HUES6 (cell line): ENCODE data around the gene ODF4.
"Not testable (repeated sequence)": the region's sequence is repeated elsewhere in the genome, so short reads cannot be mapped to it uniquely, and the experiment has no call there.

Source experiments
- H3K27ac ChIP-seq: 2 replicates; pipeline ENCODE4 v1.7.0; 2013; ENCODE audit warnings: low read depth, mild to moderate bottlenecking, low read length, inconsistent platforms
- H3K27me3 ChIP-seq: 2 replicates; pipeline ENCODE4 v1.6.1; 2013; ENCODE audit warnings: low read length; ENCODE audit not compliant: control insufficient read depth, insufficient read depth
- H3K36me3 ChIP-seq: 2 replicates; pipeline ENCODE4 v1.6.1; 2013; ENCODE audit warnings: low read length; ENCODE audit not compliant: control insufficient read depth, insufficient read depth
- H3K4me1 ChIP-seq: 2 replicates; pipeline ENCODE4 v1.6.1; 2013; ENCODE audit warnings: low read length; ENCODE audit not compliant: control insufficient read depth, insufficient read depth
- H3K4me3 ChIP-seq: 2 replicates; pipeline ENCODE4 v1.5.1; 2013; ENCODE audit warnings: low read depth, low read length
- H3K9ac ChIP-seq: one replicate; pipeline ENCODE4 v1.6.1; 2013; ENCODE audit warnings: mild to moderate bottlenecking, low read length
- H3K9me3 ChIP-seq: 2 replicates; pipeline ENCODE4 v1.6.1; 2013; ENCODE audit warnings: low read depth, low read length; ENCODE audit not compliant: control insufficient read depth, insufficient read depth

The ODF4 gene

DNA sequence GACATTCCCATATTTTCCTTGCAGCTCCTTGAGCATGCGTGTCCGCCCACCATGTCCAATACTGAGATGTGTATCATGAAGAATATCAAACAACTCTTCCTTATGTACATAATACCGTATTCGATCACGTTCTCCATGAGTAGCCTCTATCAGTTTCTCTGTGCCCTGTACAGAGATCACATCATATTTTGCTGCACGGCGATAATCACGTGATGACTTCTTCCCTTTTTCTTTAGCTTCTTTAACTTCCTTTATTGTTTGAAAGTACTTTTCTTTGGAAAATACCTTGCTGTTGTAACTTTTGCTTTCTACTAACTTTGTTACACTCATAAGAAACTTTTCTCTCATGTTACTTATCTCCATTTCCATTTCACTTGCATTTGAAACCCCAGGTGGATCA is 30.3 kb downstream of the ODF4 start:
- H3K9me3 ChIP-seq, result no peaks in the 10 kb centered on the region
- H3K9ac ChIP-seq, result no peak overlapping the region
- peaks cover 31% of the 10 kb centered on the region for H3K36me3 ChIP-seq
- no peaks in the 10 kb centered on the region for H3K4me1 ChIP-seq
- no peak overlapping the region for H3K27ac ChIP-seq
- H3K4me3 ChIP-seq, result no peak overlapping the region
- H3K27me3 ChIP-seq, result no peaks in the 10 kb centered on the region

- Histone ChIP-seq H3K9ac (no peak overlapping the region), H3K9me3 (no peaks in the 10 kb centered on the region), H3K27ac (no peak overlapping the region), H3K36me3 (peaks cover 32% of the 10 kb centered on the region), H3K27me3 (no peaks in the 10 kb centered on the region), H3K4me3 (no peak overlapping the region), H3K4me1 (peaks cover 9% of the 10 kb centered on the region; the same call in 1 of the 2 replicates)
Measured at GRCh38 chr17:8371786-8372185, 32.1 kb downstream of the ODF4 start.

- H3K4me1 ChIP-seq, result peaks cover 10% of the 10 kb centered on the region; the same call in 1 of the 2 replicates
- H3K27ac ChIP-seq, result no peak overlapping the region
- H3K9me3 ChIP-seq, result no peaks in the 10 kb centered on the region
- H3K27me3 ChIP-seq, result no peaks in the 10 kb centered on the region
- peaks cover 39% of the 10 kb centered on the region for H3K36me3 ChIP-seq
- no peak overlapping the region for H3K9ac ChIP-seq
- no peak overlapping the region for H3K4me3 ChIP-seq
Measured at GRCh38 chr17:8372422-8372821, 32.8 kb downstream of the ODF4 start.

DNA sequence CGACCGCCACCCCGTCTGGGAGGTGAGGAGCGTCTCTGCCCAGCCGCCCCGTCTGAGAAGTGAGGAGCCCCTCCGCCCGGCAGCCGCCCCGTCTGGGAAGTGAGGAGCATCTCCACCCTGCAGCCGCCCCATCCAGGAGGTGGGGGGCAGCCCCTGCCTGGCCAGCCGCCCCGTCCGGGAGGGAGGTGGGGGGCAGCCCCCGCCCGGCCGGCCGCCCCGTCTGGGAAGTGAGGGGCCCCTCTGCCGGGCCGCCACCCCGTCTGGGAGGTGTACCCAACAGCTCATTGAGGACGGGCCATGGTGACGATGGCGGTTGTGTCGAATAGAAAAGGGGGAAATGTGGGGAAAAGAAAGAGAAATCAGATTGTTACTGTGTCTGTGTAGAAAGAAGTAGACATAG is 34.2 kb downstream of the ODF4 start:
- not testable (repeated sequence) for H3K9ac ChIP-seq, H3K9me3 ChIP-seq, H3K4me3 ChIP-seq, H3K27ac ChIP-seq, H3K27me3 ChIP-seq
- H3K36me3 ChIP-seq, result peaks cover 45% of the 10 kb centered on the region
- H3K4me1 ChIP-seq, result peaks cover 10% of the 10 kb centered on the region; the same call in 1 of the 2 replicates

DNA sequence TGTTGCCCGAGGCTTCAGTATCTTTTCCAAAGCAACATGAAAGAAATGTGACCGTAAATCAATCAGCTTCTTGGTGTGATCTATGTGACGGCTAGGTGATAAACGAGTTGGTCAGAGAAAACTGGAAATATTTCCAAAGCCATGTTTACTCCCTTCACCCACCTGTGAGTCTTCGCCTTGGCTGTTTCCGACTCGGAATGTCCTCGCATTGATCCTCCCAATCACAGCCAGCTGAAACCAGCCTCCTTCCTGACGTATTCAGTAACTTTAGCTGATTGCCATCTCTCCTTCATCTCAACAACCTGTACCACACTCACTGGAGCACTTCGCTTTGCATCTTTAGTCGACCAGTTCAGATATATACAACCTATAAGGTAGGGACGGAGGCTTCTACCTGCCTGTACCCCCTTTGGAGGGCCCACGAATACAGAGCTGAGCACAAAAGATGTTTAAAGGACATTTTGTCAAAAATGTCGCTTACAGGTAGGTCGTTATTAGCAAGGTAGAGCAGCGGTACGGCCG is 36.2 kb downstream of the ODF4 start:
- Histone ChIP-seq H3K4me1 (peaks cover 16% of the 10 kb centered on the region; the same call in 1 of the 2 replicates), H3K27ac (peak overlapping the region; percentile 70; the same call in 1 of the 2 replicates), H3K9me3 (no peaks in the 10 kb centered on the region), H3K9ac (peak overlapping the region; percentile 91), H3K36me3 (peaks cover 47% of the 10 kb centered on the region), H3K27me3 (no peaks in the 10 kb centered on the region), H3K4me3 (peak overlapping the region; percentile 72)

DNA sequence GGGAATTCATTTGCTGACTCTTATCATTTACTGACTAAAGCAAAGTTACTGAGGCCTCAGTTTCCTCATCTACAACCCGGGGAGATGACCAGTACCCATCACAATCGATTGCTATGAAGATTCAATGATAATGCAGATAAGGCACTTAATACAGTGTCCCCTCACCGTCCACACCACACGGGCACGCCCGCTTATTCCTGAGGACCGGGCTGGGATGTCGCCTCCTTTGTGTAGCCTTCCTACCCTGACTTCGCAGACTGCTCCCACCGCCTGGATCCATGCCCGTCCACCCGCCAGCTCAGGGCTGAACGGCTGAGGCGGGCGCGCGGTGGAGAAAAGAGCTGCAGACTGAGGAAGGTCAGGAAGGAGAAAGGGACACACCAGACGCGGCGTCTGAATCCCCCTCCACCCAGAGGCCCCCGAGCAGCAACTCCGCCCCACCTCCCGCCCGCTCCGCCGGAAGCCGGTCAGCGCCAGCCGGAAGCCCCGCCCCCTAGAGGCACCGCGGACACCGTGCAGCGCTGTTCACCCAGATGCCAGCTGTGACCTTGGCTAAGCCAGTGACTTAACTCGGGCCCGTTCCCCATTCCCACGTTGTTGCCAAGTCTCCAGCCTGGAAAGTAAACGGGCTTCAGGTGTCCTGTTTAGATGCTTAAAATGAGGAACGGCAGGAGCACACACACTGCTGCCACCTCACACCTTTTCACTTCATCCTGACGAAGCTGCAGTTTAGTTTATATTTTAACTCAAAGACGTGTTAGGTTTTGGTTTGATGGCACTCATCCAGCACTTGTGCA is 36.8 kb downstream of the ODF4 start, which contains the start of gene KRABD2:
TSS of gene KRABD2 (minus strand) at position 434 of the 797 bp plus-strand sequence.
- Histone ChIP-seq H3K9me3 (no peaks in the 10 kb centered on the region), H3K27me3 (no peaks in the 10 kb centered on the region), H3K9ac (peak within 1 kb of the TSS; percentile 91), H3K27ac (peak within 1 kb of the TSS; percentile 70; the same call in 1 of the 2 replicates), H3K4me1 (peaks cover 23% of the 10 kb centered on the region; the same call in 1 of the 2 replicates), H3K4me3 (peak within 1 kb of the TSS; percentile 72), H3K36me3 (peaks cover 51% of the 10 kb centered on the region)

- no peak overlapping the region for H3K9ac ChIP-seq
- no peak overlapping the region for H3K27ac ChIP-seq
- peaks cover 57% of the 10 kb centered on the region for H3K36me3 ChIP-seq
- H3K9me3 ChIP-seq, result no peaks in the 10 kb centered on the region
- H3K4me1 ChIP-seq, result peaks cover 23% of the 10 kb centered on the region; the same call in 1 of the 2 replicates
- no peak overlapping the region for H3K4me3 ChIP-seq
- no peaks in the 10 kb centered on the region for H3K27me3 ChIP-seq
Measured at GRCh38 chr17:8377422-8377821, 37.8 kb downstream of the ODF4 start.

DNA sequence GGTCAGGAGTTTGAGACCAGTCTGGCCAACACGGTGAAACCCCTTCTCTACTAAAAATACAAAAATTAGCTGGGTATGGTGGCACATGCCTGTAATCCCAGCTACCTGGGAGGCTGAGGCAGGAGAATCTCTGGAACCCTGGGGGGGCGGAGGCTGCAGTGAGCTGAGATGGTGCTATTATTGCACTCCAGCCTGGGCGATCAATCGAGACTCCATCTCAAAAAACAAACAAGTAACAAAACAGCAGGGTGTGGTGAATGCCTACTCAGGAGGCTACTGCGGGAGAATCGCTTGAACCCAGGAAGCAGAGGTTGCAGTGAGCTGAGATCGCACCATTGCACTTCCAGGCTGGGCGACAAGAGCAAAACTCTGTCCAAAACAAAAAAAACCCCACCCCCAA is 38.5 kb downstream of the ODF4 start:
- H3K27me3 ChIP-seq, H3K27ac ChIP-seq, H3K4me3 ChIP-seq, H3K9ac ChIP-seq, H3K9me3 ChIP-seq: not testable (repeated sequence)
- H3K4me1 ChIP-seq, result peaks cover 23% of the 10 kb centered on the region; the same call in 1 of the 2 replicates
- peaks cover 58% of the 10 kb centered on the region for H3K36me3 ChIP-seq

- Histone ChIP-seq H3K9ac (peak overlapping the region; percentile 31), H3K4me3 (peak overlapping the region; percentile 85; the same call in 1 of the 2 replicates), H3K27me3 (no peaks in the 10 kb centered on the region), H3K4me1 (peaks cover 32% of the 10 kb centered on the region), H3K36me3 (peaks cover 58% of the 10 kb centered on the region), H3K27ac (no peak overlapping the region), H3K9me3 (no peaks in the 10 kb centered on the region)
Measured at GRCh38 chr17:8380049-8380448, 40.4 kb downstream of the ODF4 start.

GRCh38 chr17:8382052-8382879 is 42.6 kb downstream of the ODF4 start:
- H3K27me3 ChIP-seq, result no peaks in the 10 kb centered on the region
- peak overlapping the region; percentile 91 for H3K27ac ChIP-seq
- H3K9me3 ChIP-seq, result no peaks in the 10 kb centered on the region
- peaks cover 26% of the 10 kb centered on the region for H3K4me1 ChIP-seq
- H3K4me3 ChIP-seq, result peak overlapping the region; percentile 85
- H3K36me3 ChIP-seq, result peaks cover 53% of the 10 kb centered on the region
- H3K9ac ChIP-seq, result peak overlapping the region; percentile 96

DNA sequence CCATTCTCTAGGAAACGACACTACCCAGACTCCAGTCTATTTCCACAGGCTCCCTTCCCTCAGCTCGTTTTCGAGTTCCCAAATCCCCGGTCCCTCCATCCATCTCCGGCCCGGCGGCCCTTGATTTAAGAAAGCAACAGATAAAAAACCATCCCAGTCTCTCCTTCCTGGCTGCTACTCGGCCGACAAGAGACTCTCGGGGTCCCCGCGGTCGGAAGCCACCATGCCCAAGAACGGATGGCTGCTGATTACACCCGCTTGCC is 43.2 kb downstream of the ODF4 start:
- Histone ChIP-seq H3K9me3 (no peaks in the 10 kb centered on the region), H3K27ac (peak overlapping the region; percentile 91), H3K27me3 (no peaks in the 10 kb centered on the region), H3K4me1 (peaks cover 26% of the 10 kb centered on the region), H3K4me3 (peak overlapping the region; percentile 85), H3K36me3 (peaks cover 47% of the 10 kb centered on the region), H3K9ac (peak overlapping the region; percentile 96)
